H1 (cell line): ENCODE measurements around the gene GJD2.

Source experiments
- ATF3 ChIP-seq: IDR thresholded peaks from 2 replicates; pipeline ENCODE4 v1.6.1; 2011; ENCODE audit warnings: low read depth, mild to moderate bottlenecking, low read length; ENCODE audit not compliant: insufficient read depth
- CTCF ChIP-seq, 3 experiments: IDR thresholded peaks; 1 replicate in 2 of 3; 2 replicates in 1 of 3; pipeline versions ENCODE4 v1.5.1 to v1.6.1; 2011; ENCODE audit warnings: low read length in 3 of 3, mild to moderate bottlenecking in 3 of 3, inconsistent platforms in 2 of 3, low read depth in 1 of 3, moderate library complexity in 1 of 3; ENCODE audit not compliant: insufficient read depth in 1 of 3; ENCODE audit errors: control extremely low read depth in 1 of 3
- EP300 ChIP-seq, 2 experiments: IDR thresholded peaks; 1 replicate in 1 of 2; 2 replicates in 1 of 2; pipeline ENCODE4 v1.6.1; 2011 to 2012; ENCODE audit warnings: low read depth in 2 of 2, low read length in 2 of 2, mild to moderate bottlenecking in 2 of 2, borderline replicate concordance in 1 of 2, inconsistent platforms in 1 of 2, moderate library complexity in 1 of 2
- EZH2 ChIP-seq: fragments of 200-600 bp; sonication (generic); IDR thresholded peaks from 2 replicates; pipeline ENCODE4 v1.7.1; 2012; ENCODE audit warnings: low read depth, mild to moderate bottlenecking, moderate library complexity, low read length, inconsistent platforms; ENCODE audit not compliant: severe bottlenecking
- FOSL1 ChIP-seq: IDR thresholded peaks from 2 replicates; pipeline ENCODE4 v1.6.1; 2011; ENCODE audit warnings: mild to moderate bottlenecking, low read depth, low read length, moderate library complexity; ENCODE audit not compliant: insufficient read depth
- JUND ChIP-seq: IDR thresholded peaks from 2 replicates; pipeline ENCODE4 v1.6.1; 2011; ENCODE audit warnings: mild to moderate bottlenecking, improper control_type of control experiment, low read length
- NRF1 ChIP-seq: IDR thresholded peaks from 2 replicates; pipeline ENCODE4 v1.6.1; 2011; ENCODE audit warnings: mild to moderate bottlenecking, low read depth, low read length, improper control_type of control experiment
- POLR2AphosphoS5 ChIP-seq: IDR thresholded peaks from 2 replicates; pipeline ENCODE4 v1.6.1; 2011; ENCODE audit warnings: low read depth, low read length
- SIX5 ChIP-seq: IDR thresholded peaks from 2 replicates; pipeline ENCODE4 v1.6.1; 2011; ENCODE audit warnings: mild to moderate bottlenecking, low read depth, low read length
- SP1 ChIP-seq: IDR thresholded peaks from 2 replicates; pipeline ENCODE4 v1.6.1; 2011; ENCODE audit warnings: low read depth, low read length
- SRF ChIP-seq: IDR thresholded peaks from 2 replicates; pipeline ENCODE4 v1.6.1; 2011; ENCODE audit warnings: mild to moderate bottlenecking, low read depth, low read length, moderate library complexity

GRCh38 chr15:34732430-34732829 is 22.4 kb downstream of the GJD2 start:
- TF ChIP-seq EZH2 (no peak), EP300 (IDR thresholded peaks at IDR 0.05; ENCODE audit: borderline replicate concordance in 1 of 2, low read depth in 2 of 2, low read length in 2 of 2) (no peak), JUND (no peak), NRF1 (no peak), FOSL1 (no peak), POLR2AphosphoS5 (no peak), CTCF (IDR thresholded peaks at IDR 0.05; ENCODE audit: control extremely low read depth in 1 of 3, insufficient read depth in 1 of 3, low read depth in 1 of 3, low read length in 3 of 3) (no peak), SP1 (no peak), ATF3 (no peak), SIX5 (no peak), SRF (no peak)
